ENCODE results near the gene KCNMA1.

KCNMA1 gene

GRCh38 chr10:77045085-77045484 lies 592.5 kb downstream of the KCNMA1 start:
- FAIRE-seq, result no peak
- no peak for DNase-seq (ENCODE audit: insufficient read length, low spot score)

DNA sequence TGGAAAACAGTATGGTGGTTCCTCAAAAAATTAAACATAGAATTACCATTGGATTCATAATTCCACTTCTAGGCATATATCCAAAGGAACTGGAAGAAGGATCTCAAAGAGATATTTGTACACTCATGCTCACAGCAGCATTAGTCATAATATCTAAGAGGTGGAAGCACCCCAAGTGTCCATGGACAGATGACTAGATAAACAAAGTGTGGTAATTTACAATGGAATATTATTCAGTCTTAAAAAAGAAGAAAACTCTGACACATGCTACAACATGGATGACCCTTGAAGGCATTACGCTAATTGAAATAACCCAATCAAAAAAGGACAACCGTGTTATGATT lies 594.2 kb downstream of the KCNMA1 start:
- no peak for DNase-seq (ENCODE audit: insufficient read length, low spot score)
- FAIRE-seq, result no peak

- DNase-seq (ENCODE audit: insufficient read length, low spot score), result no peak
- FAIRE-seq, result no peak
Observed at GRCh38 chr10:77042706-77043419, 594.7 kb downstream of the KCNMA1 start.

DNA sequence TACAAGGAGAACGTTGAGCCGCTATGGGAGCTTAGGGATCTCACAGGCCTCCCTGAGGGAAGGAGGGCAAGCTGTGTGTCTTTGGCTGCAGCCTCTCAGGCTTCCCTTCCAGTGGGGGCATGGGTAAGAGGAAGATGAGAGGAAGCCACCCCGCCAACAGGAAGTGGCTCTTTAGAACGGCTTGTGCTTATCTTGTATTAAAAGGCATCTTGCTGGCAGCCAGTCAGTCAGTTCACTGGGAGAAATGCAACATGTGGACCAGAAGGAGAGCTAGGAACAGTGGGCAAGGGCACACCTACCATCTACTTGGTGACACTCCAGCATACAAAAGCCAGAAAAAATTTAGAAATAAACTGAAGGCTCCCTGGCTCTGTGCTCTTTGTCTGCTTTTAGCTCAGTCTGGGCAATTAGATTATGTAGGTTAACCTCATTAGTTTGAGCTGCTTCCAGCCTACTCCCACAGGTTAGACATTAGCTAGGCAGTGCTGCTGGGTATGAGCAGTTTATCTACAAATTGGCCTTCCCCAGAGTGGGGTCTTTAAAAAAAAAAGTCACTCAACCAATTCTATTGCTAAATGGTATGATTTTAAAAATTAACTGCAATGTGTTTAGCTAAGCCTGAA lies 595.9 kb downstream of the KCNMA1 start:
- FAIRE-seq, result no peak
- DNase-seq (ENCODE audit: insufficient read length, low spot score), result no peak

DNA sequence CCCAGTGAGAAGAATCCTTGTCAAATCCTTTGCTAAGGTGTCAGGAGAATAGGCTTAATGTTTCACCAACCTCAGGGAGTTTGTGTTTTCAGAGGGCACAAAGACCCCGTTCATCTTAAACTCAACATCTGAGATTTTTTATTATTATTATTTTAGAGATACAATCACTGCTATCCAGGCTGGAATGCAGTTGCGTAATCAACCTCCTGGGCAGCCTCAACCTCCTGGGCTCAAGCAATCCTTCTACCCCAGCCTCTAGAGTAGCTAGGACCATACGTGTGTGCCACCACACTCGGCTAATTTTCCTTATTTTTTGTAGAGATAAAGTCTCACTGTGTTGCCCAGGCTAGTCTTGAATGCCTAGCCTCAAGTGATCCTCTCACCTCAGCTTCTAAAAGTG lies 599.2 kb downstream of the KCNMA1 start:
- DNase-seq (ENCODE audit: insufficient read length, low spot score) (no peak), FAIRE-seq (no peak)

DNA sequence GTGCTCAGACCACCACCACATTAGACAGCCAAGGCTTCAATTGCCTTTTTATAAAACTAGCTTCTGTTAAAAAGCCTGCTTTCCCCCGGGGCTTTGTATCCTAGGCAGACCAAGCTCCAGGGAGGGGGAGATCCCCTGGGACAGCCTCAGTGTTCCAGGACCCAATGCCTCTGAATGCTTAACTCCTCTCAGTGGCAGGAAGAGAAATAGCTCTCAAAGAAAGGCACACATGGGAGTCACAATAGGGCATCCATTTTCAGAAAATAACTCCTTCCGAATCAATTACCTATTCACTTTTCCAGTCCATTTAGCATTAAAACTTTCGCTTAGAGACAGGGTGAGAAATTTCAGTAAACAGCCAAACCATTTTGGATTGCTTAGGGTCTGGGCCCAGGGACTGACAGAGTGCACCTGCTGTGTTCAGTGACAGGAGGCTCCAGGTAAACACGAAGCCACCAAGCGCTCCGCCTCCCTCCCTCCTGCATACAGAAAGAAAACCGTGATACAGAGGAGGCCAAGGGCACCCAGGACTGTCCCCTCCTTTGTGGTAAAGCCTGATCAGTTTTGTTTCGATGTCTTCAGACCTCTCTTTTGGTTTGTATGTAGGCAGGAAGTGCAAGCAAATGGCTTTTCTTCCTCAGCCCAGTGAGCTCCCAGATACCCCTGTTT lies 599.7 kb downstream of the KCNMA1 start:
- no peak for FAIRE-seq
- no peak for DNase-seq (ENCODE audit: insufficient read length, low spot score)

- DNase-seq (ENCODE audit: insufficient read length, low spot score) (no peak), FAIRE-seq (no peak)
Observed at GRCh38 chr10:77036993-77037734, 600.4 kb downstream of the KCNMA1 start.

DNA sequence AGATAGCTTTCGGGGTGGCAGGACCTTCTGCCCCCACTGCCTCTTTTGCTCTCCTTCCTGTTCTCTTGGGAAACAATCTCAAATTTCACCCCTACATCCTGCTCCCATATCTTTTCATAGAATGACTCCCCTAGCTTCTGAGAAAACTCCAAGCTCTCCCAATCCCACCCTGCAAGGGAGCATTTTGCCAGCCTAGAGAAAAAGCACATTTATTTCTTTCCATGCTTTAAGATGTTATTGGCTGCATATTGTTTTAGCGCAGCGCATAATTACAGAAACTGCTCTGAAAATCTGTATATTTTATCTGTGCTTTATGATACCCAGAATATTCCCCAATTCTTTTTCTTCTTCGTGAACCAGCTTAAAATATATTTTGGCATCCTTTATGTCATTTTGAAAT lies 601.3 kb downstream of the KCNMA1 start:
- FAIRE-seq, result no peak

GRCh38 chr10:77034795-77035194 lies 602.8 kb downstream of the KCNMA1 start:
- FAIRE-seq, result no peak
- DNase-seq (ENCODE audit: insufficient read length, low spot score), result no peak

More for the DNA sequence above, 601.3 kb downstream of the KCNMA1 start:
- DNase-seq (ENCODE audit: insufficient read length, low spot score), result no peak

GRCh38 chr10:77034240-77034639 lies 603.4 kb downstream of the KCNMA1 start:
- FAIRE-seq, result no peak
- DNase-seq (ENCODE audit: insufficient read length, low spot score), result no peak

DNA sequence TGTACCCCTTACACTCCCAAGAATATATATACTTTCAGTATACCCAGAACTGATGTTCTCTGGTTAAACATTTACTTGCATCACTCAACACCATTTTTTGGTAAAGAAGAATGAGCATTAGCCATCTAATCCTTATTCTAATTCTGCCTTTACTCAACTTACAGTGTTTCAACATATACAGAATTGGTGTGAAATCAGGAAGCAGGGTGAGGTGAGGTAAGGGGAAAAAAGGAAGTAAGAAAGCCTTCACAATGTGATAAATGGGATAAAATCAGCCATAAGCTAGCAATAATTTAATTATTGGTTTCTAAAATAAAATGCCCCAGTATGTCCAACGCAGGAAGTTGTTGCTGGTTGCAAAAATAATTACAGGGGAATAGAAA lies 605.4 kb downstream of the KCNMA1 start:
- FAIRE-seq (no peak), DNase-seq (ENCODE audit: insufficient read length, low spot score) (no peak)

- no peak for FAIRE-seq
Observed at GRCh38 chr10:77031531-77032187, 605.9 kb downstream of the KCNMA1 start.

GRCh38 chr10:77030974-77031373 lies 606.6 kb downstream of the KCNMA1 start:
- FAIRE-seq (no peak), DNase-seq (ENCODE audit: insufficient read length, low spot score) (no peak)

More at GRCh38 chr10:77031531-77032187, 605.9 kb downstream of the KCNMA1 start:
- no peak for DNase-seq (ENCODE audit: insufficient read length, low spot score)

GRCh38 chr10:77029777-77030717 lies 607.6 kb downstream of the KCNMA1 start:
- DNase-seq (ENCODE audit: insufficient read length, low spot score), result no peak
- no peak for FAIRE-seq

GRCh38 chr10:77028042-77028441 lies 609.6 kb downstream of the KCNMA1 start:
- no peak for FAIRE-seq
- no peak for DNase-seq (ENCODE audit: insufficient read length, low spot score)

- DNase-seq (ENCODE audit: insufficient read length, low spot score), result no peak
- no peak for FAIRE-seq
Observed at GRCh38 chr10:77027576-77027975, 610.0 kb downstream of the KCNMA1 start.

GRCh38 chr10:77027141-77027540 lies 610.5 kb downstream of the KCNMA1 start:
- no peak for DNase-seq (ENCODE audit: insufficient read length, low spot score)
- FAIRE-seq, result no peak

DNA sequence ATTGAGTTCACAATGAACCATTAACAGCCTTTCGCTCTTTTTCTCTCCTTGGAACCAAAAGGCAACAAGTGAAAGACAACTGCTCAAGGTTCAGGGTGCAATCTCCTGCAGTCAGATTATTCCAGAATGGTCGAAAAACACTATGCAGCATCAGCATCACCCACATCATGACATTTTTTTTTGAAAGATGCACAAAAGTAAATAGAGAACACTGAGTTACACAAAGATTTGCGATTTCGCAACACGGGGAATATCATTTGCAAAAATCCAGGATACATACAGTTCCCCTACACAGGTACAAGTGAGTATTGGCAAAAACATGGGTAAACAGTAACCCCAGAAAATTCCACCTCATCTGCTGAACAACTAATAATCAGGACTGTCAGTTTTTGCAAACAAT lies 611.5 kb downstream of the KCNMA1 start:
- FAIRE-seq (no peak), DNase-seq (ENCODE audit: insufficient read length, low spot score) (no peak)

- FAIRE-seq, result no peak
- DNase-seq (ENCODE audit: insufficient read length, low spot score), result no peak
Observed at GRCh38 chr10:77024461-77024860, 613.1 kb downstream of the KCNMA1 start.

- DNase-seq (ENCODE audit: insufficient read length, low spot score), result no peak
- FAIRE-seq, result no peak
Observed at GRCh38 chr10:77023396-77023795, 614.2 kb downstream of the KCNMA1 start.

Data from GM19239 (cell line).